ENCODE results near the gene RPL22L1. TPM values are rescaled to one million over a fixed set of nuclear protein-coding genes. Genes with fewer than 3 reads are reported as not detected.

RPL22L1 gene
- total RNA-seq, 4 donors from 2014 or later = 76.0 to 344 (median 191) TPM

DNA sequence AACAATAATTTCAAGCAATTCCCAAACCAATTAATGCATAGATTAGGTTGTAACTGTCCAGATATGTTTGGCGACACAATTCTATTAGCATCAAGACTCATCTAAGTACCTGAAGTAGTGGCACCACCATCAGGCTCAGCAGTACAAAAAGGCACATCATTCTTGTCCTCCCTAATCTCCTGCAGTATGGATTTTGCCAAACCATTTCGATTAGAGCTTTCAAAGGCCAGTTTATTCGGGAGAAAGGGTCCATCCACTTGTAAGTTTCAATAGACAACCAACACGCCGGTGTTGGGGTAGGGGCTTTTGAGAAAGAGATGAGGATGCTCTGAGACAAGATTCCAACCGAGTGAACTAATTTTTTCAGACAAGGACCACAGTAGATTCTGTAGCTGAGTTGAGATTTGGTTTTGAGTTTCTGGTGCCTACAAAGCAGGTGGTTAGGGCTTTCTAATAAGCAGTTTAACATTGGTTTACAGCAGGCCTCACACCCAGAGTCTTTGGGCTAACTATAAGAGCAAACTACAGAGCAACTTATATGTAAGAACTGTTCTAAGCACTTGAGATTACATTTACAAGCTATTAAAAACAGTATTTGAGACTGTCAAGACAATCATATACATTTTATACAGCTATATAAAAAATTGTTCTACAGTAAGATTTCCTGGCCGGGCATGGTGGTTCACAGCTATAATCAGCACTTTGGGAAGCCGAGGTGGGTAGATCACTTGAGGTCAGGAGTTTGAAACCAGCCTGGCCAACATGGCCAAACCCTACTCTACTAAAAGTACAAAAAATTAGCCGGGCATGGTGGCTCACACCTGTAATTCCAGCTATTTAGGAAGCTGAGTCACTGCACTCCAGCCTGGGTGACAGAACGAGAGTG is 4.5 kb downstream of the RPL22L1 start:
- 75 to 81% methylated on average over 10 of the region's 10 CpGs for WGBS, 2 donors
- no peak for DNase-seq
- Histone ChIP-seq H3K36me3 (peaks cover 9 to 36% (median 12%) of the 10 kb centered on the region in 3 donors), H3K27me3 (no peaks in the 10 kb centered on the region), H3K4me1 (peaks cover 13 to 30% (median 16%) of the 10 kb centered on the region in 3 donors), H3K27ac (no peak overlapping the region), H3K9me3 (no peaks in the 10 kb centered on the region), H3K4me3 (no peak overlapping the region)
- TF ChIP-seq POLR2A (IDR thresholded peaks at IDR 0.05) = no peak
- TF ChIP-seq, protein P1, sequence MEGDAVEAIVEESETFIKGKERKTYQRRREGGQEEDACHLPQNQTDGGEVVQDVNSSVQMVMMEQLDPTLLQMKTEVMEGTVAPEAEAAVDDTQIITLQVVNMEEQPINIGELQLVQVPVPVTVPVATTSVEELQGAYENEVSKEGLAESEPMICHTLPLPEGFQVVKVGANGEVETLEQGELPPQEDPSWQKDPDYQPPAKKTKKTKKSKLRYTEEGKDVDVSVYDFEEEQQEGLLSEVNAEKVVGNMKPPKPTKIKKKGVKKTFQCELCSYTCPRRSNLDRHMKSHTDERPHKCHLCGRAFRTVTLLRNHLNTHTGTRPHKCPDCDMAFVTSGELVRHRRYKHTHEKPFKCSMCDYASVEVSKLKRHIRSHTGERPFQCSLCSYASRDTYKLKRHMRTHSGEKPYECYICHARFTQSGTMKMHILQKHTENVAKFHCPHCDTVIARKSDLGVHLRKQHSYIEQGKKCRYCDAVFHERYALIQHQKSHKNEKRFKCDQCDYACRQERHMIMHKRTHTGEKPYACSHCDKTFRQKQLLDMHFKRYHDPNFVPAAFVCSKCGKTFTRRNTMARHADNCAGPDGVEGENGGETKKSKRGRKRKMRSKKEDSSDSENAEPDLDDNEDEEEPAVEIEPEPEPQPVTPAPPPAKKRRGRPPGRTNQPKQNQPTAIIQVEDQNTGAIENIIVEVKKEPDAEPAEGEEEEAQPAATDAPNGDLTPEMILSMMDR (IDR thresholded peaks at IDR 0.05) = no peak
- intact Hi-C loops (cut with DNase I) = no loop called here

GRCh38 chr3:170864525-170865208 is 5.3 kb downstream of the RPL22L1 start:
- no peaks in the 10 kb centered on the region for H3K9me3 ChIP-seq
- H3K4me1 ChIP-seq = peaks cover 10 to 28% (median 15%) of the 10 kb centered on the region in 3 donors
- DNase-seq = no peak
- peaks cover 9 to 36% (median 12%) of the 10 kb centered on the region in 3 donors for H3K36me3 ChIP-seq
- WGBS, 2 donors = 82 to 84% methylated on average over 6 of the region's 6 CpGs
- TF ChIP-seq POLR2A (IDR thresholded peaks at IDR 0.05) = no peak
- TF ChIP-seq, protein P1 (IDR thresholded peaks at IDR 0.05) = no peak
- H3K27ac ChIP-seq = no peak overlapping the region
- H3K4me3 ChIP-seq = no peak overlapping the region
- intact Hi-C loops (cut with DNase I) = no loop called here
- H3K27me3 ChIP-seq = no peaks in the 10 kb centered on the region

DNA sequence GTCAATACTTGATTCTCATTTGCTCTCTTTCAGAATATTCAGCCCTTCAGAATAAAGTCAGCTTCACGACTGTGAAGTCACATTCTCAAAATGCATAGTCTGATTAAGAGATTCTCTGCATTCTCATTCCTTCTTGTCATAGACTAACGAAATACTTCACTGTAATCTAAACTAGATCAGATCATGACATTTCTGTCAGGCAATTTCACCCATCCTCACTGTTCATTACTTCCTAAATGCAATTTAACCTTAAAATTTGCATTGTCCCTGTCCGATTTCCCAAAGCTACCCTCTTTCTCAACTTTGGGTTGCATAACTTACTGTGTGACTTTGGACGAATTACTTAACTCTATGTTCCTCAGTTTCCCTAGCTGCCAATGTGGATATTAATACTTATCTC is 6.2 kb downstream of the RPL22L1 start:
- no peak overlapping the region for H3K27ac ChIP-seq
- intact Hi-C loops (cut with DNase I) = no loop called here
- peaks cover 10 to 21% (median 12%) of the 10 kb centered on the region in 3 donors for H3K4me1 ChIP-seq
- WGBS, 2 donors = 67 to 80% methylated on average over 4 of the region's 4 CpGs
- no peak overlapping the region for H3K4me3 ChIP-seq
- DNase-seq = no peak
- no peaks in the 10 kb centered on the region for H3K9me3 ChIP-seq
- peaks cover 9 to 36% (median 12%) of the 10 kb centered on the region in 3 donors for H3K36me3 ChIP-seq
- TF ChIP-seq, protein P1 (IDR thresholded peaks at IDR 0.05) = no peak
- TF ChIP-seq POLR2A (IDR thresholded peaks at IDR 0.05) = no peak
- no peaks in the 10 kb centered on the region for H3K27me3 ChIP-seq

DNA sequence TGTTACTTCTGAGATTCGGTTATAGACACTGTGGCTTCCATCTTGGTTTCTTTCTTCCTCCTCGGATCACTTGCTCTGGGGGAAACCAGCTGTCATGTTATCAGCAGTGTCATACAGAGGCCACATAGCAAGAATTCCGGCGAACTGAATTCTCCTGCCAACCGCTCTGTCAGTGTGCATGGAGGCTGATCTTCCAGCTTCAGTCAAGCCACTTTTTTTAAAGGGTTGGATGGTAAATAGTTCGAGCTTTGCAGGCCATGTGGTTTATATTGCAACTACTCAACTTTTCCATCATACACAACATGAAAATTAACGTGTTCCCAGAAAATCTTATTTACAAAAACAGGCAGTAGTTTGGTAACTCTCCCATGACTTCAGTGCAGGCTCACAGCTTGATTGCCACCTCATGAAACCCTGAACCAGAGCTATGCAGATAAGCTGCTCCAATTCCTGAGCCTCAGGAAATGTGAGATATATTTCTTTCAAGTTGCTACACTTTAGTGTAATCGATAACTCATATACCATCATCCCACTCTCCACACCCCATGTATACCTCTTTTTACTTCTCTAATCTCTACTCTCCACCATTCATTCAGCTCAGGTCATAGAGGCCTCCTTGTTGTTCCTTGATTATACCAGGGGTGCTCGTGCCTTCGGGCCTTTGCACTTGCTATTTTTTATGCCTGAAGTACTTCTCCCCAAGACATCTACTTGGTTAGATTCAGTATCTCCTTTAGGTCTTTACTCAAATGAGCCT is 7.2 kb downstream of the RPL22L1 start:
- peaks cover 5 to 33% (median 12%) of the 10 kb centered on the region in 3 donors for H3K36me3 ChIP-seq
- peaks cover 2 to 11% (median 9%) of the 10 kb centered on the region in 3 donors for H3K4me1 ChIP-seq
- no peaks in the 10 kb centered on the region for H3K9me3 ChIP-seq
- intact Hi-C loops (cut with DNase I) = no loop called here
- 72 to 85% methylated on average over 10 of the region's 10 CpGs for WGBS, 2 donors
- TF ChIP-seq POLR2A (IDR thresholded peaks at IDR 0.05) = no peak
- no peak overlapping the region for H3K4me3 ChIP-seq
- no peak for DNase-seq
- H3K27me3 ChIP-seq = no peaks in the 10 kb centered on the region
- H3K27ac ChIP-seq = no peak overlapping the region

DNA sequence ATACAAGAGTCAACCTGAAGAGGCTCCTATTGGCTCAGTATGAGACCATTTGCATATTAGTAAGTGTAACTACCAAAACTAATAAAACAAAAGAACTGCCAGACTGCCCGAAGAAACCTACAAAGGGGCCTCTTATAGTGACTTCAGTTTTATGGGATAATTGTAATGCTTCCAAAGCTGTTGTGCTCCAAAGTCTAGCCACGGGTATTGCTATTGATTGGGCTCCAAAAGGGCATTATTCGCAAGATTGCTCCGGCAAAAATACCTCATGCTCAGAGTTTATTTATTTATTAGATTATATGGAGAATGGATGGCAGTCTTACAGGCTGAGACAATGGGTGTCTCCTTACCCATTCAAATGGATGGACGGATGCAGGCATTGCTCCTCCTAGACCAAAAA is 11.4 kb downstream of the RPL22L1 start:
- 81 to 85% methylated on average over 5 of the region's 5 CpGs for WGBS, 2 donors
- H3K27ac ChIP-seq = no peak overlapping the region
- no peak overlapping the region for H3K4me3 ChIP-seq
- intact Hi-C loops (cut with DNase I) = no loop called here
- TF ChIP-seq, protein P1 (IDR thresholded peaks at IDR 0.05) = no peak
- H3K4me1 ChIP-seq = no peaks in the 10 kb centered on the region
- no peaks in the 10 kb centered on the region for H3K9me3 ChIP-seq
- no peak for DNase-seq
- H3K36me3 ChIP-seq = no peaks in the 10 kb centered on the region
- no peaks in the 10 kb centered on the region for H3K27me3 ChIP-seq
